ENCODE results near the gene VSNL1. TPM values are rescaled to one million over a fixed set of nuclear protein-coding genes. Genes with fewer than 3 reads are reported as not detected.

Gene VSNL1
- 7.0 TPM for polyA plus RNA-seq (ENCODE audit: insufficient read length)

- DNase-seq, result peak; percentile 92
Observed at GRCh38 chr2:17540093-17540812, at the start of gene VSNL1. TSS of gene VSNL1 (plus strand) at chr2:17540696. CDS start at chr2:17592075, 51,379 bp downstream.

GRCh38 chr2:17495590-17495989 lies 44.9 kb upstream of the VSNL1 start:
- no peak for DNase-seq

- DNase-seq, result no peak
Observed at GRCh38 chr2:17497718-17498117, 42.8 kb upstream of the VSNL1 start.

- no peak for DNase-seq
Observed at GRCh38 chr2:17506736-17507616, 33.5 kb upstream of the VSNL1 start.

- no peak for DNase-seq
Observed at GRCh38 chr2:17515652-17516051, 24.8 kb upstream of the VSNL1 start.

- no peak for DNase-seq
Observed at GRCh38 chr2:17517481-17518211, 22.9 kb upstream of the VSNL1 start.

- DNase-seq, result peak; percentile 71
Observed at GRCh38 chr2:17518212-17519154, 22.0 kb upstream of the VSNL1 start, which contains the start of gene RAD51AP2. TSS of gene RAD51AP2 (minus strand) at chr2:17518440. CDS start at chr2:17518415, 25 bp downstream.

GRCh38 chr2:17519486-17519885 lies 21.0 kb upstream of the VSNL1 start:
- no peak for DNase-seq

GRCh38 chr2:17520761-17521160 lies 19.7 kb upstream of the VSNL1 start:
- no peak for DNase-seq

- no peak for DNase-seq
Observed at GRCh38 chr2:17521621-17522020, 18.9 kb upstream of the VSNL1 start.

- DNase-seq, result no peak
Observed at GRCh38 chr2:17522303-17522702, 18.2 kb upstream of the VSNL1 start.

- no peak for DNase-seq
Observed at GRCh38 chr2:17529771-17530170, 10.7 kb upstream of the VSNL1 start.

- DNase-seq, result no peak
Observed at GRCh38 chr2:17533546-17533945, 7.0 kb upstream of the VSNL1 start.

GRCh38 chr2:17536416-17536815 lies 4.1 kb upstream of the VSNL1 start:
- DNase-seq, result no peak

GRCh38 chr2:17538022-17538843 lies 2.3 kb upstream of the VSNL1 start:
- peak; percentile 36 for DNase-seq

- DNase-seq, result peak; percentile 82
Observed at GRCh38 chr2:17538844-17539554, 1.5 kb upstream of the VSNL1 start.

- DNase-seq, result peak; percentile 9
Observed at GRCh38 chr2:17539611-17540092, 844 bp upstream of the VSNL1 start.

GRCh38 chr2:17540813-17541530 lies 476 bp downstream of the VSNL1 start:
- DNase-seq, result no peak

- no peak for DNase-seq
Observed at GRCh38 chr2:17541531-17541950, 1.0 kb downstream of the VSNL1 start.

Measured in hindlimb muscle (tissue), 1 donor.